Smooth muscle cell (in vitro differentiated cells): Measurements from ENCODE around the gene SLC9A9. TPM values are rescaled to one million over a fixed set of nuclear protein-coding genes. Genes with fewer than 3 reads are reported as not detected.

Experiments
- DNase-seq: peaks from one replicate; lab custom pipeline; 2025; ENCODE audit not compliant: unreplicated experiment; lab: John Stamatoyannopoulos, UW
- H2AFZ ChIP-seq: fragments of 200-600 bp; sonication (generic); 2 replicates; pipeline ENCODE4 v1.6.0; 2016; ENCODE audit warnings: antibody characterized with exemption, low read depth, mild to moderate bottlenecking
- H3F3A ChIP-seq: fragments of 200-600 bp; sonication (generic); 2 replicates; pipeline ENCODE4 v1.6.0; 2017; ENCODE audit warnings: antibody characterized with exemption, low read depth
- H3K27ac ChIP-seq: fragments of 200-600 bp; sonication (generic); 2 replicates; pipeline ENCODE4 v1.5.1; 2016; ENCODE audit warnings: low read depth, mild to moderate bottlenecking
- H3K27me3 ChIP-seq: fragments of 200-600 bp; sonication (generic); 2 replicates; pipeline ENCODE4 v1.6.1; 2016; ENCODE audit warnings: low read depth, mild to moderate bottlenecking
- H3K36me3 ChIP-seq: fragments of 200-600 bp; sonication (generic); 2 replicates; pipeline ENCODE4 v1.5.1; 2016; ENCODE audit warnings: low read depth
- H3K4me1 ChIP-seq: fragments of 200-600 bp; sonication (generic); 2 replicates; pipeline ENCODE4 v1.5.1; 2016; ENCODE audit warnings: low read depth
- H3K4me2 ChIP-seq: fragments of 200-600 bp; sonication (generic); 2 replicates; pipeline ENCODE4 v1.6.0; 2016; ENCODE audit warnings: mild to moderate bottlenecking
- H3K4me3 ChIP-seq: fragments of 200-600 bp; sonication (generic); 2 replicates; pipeline ENCODE4 v1.5.1; 2016; ENCODE audit warnings: mild to moderate bottlenecking
- H3K79me2 ChIP-seq: fragments of 200-600 bp; sonication (generic); 2 replicates; pipeline ENCODE4 v1.6.0; 2016; ENCODE audit warnings: low read depth, mild to moderate bottlenecking
- H3K9ac ChIP-seq: fragments of 200-600 bp; sonication (generic); 2 replicates; pipeline ENCODE4 v1.6.0; 2016; ENCODE audit warnings: low read depth
- H3K9me3 ChIP-seq: fragments of 200-600 bp; sonication (generic); replicated peaks from 2 replicates; pipeline ENCODE4 v1.5.1; 2016; ENCODE audit warnings: low read depth
- H4K20me1 ChIP-seq: fragments of 200-600 bp; sonication (generic); 2 replicates; pipeline ENCODE4 v1.6.0; 2016; ENCODE audit warnings: low read depth
- CTCF ChIP-seq: fragments of 200-600 bp; sonication (generic); IDR thresholded peaks from 2 replicates; pipeline ENCODE4 v1.5.1; 2017; ENCODE audit warnings: borderline replicate concordance, mild to moderate bottlenecking, antibody characterized with exemption; ENCODE audit not compliant: insufficient read depth, poor library complexity, severe bottlenecking
- WGBS: methylation state at CpG from one replicate; pipeline ENCODE4 v1.1.7; 2016; ENCODE audit warnings: low lambda C conversion rate; 5-methylcytosine and 5-hydroxymethylcytosine counted together
- polyA plus RNA-seq: library from polyadenylated mRNA; unstranded; fragments of >200 nt; fragmentation: Nextera tagmentation; extraction: Ambion mirVana; gene quantifications from 2 replicates; pipeline ENCODE4 v1.2.1, GENCODE V29; 2016
- total RNA-seq: library from RNA; depleted of rRNA; stranded (reverse); fragments of >200 nt; gene quantifications from 2 replicates; pipeline ENCODE4 v1.2.3, GENCODE V29; 2014

SLC9A9 gene
- total and polyA plus RNA-seq, 2 experiments from 2014 or later: 4.0 to 8.9 TPM

- no peak overlapping the region for H3K27ac ChIP-seq
- H2AFZ ChIP-seq: no peak overlapping the region
- DNase-seq: no peak
- H3K4me1 ChIP-seq: no peaks in the 10 kb centered on the region
- TF ChIP-seq CTCF: peak; percentile 41
- no peak overlapping the region for H3K4me3 ChIP-seq
- no peak overlapping the region for H3K4me2 ChIP-seq
- H3K36me3 ChIP-seq: no peaks in the 10 kb centered on the region
- no peaks in the 10 kb centered on the region for H3K79me2 ChIP-seq
- H3K9ac ChIP-seq: no peak overlapping the region
- H3K27me3 ChIP-seq: no peaks in the 10 kb centered on the region
- no peaks in the 10 kb centered on the region for H3K9me3 ChIP-seq
- H4K20me1 ChIP-seq: no peaks in the 10 kb centered on the region
- H3F3A ChIP-seq: no peaks in the 10 kb centered on the region
These were observed 84.6 kb downstream of the SLC9A9 start for GRCh38 chr3:143763564-143764162.

- Histone ChIP-seq H4K20me1 (no peaks in the 10 kb centered on the region), H3K9ac (no peak overlapping the region), H3F3A (no peaks in the 10 kb centered on the region), H3K9me3 (no peaks in the 10 kb centered on the region), H3K79me2 (no peaks in the 10 kb centered on the region), H3K4me1 (peaks cover 10% of the 10 kb centered on the region), H2AFZ (no peak overlapping the region), H3K27ac (no peak overlapping the region), H3K27me3 (no peaks in the 10 kb centered on the region), H3K36me3 (no peaks in the 10 kb centered on the region), H3K4me2 (no peak overlapping the region), H3K4me3 (no peak overlapping the region)
- WGBS: 80% methylated on average over 4 of the region's 4 CpGs
- no peak for TF ChIP-seq CTCF
- no peak for DNase-seq
These were observed 90.6 kb downstream of the SLC9A9 start for GRCh38 chr3:143757691-143758090.

DNA sequence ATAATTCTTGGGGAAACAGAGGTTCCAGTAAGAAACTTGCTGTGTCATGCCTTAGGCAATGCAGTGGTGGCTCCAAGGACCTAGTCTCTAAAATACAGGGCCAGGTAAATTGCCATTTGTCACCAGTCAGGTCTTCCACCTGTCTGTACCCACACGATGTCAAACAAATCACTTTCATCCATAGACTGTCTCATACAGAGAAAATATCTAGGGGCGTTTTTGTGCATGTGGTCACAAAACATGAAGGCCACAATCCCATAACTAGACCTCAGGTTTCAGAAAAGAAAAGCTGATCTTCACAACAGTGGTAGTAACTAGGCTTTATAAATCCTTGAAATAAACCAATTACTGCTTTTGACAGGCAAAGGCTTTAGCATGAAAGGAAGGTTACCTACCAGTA lies 92.3 kb downstream of the SLC9A9 start:
- no peak for DNase-seq
- no peak overlapping the region for H3K27ac ChIP-seq
- no peaks in the 10 kb centered on the region for H3F3A ChIP-seq
- H2AFZ ChIP-seq: no peak overlapping the region
- H3K27me3 ChIP-seq: no peaks in the 10 kb centered on the region
- TF ChIP-seq CTCF: no peak
- no peaks in the 10 kb centered on the region for H3K79me2 ChIP-seq
- no peaks in the 10 kb centered on the region for H4K20me1 ChIP-seq
- H3K9ac ChIP-seq: no peak overlapping the region
- peaks cover 20% of the 10 kb centered on the region for H3K4me1 ChIP-seq
- H3K36me3 ChIP-seq: no peaks in the 10 kb centered on the region
- no peak overlapping the region for H3K4me2 ChIP-seq
- 84% methylated on average over 2 of the region's 2 CpGs for WGBS
- H3K4me3 ChIP-seq: no peak overlapping the region
- H3K9me3 ChIP-seq: no peaks in the 10 kb centered on the region

GRCh38 chr3:143754090-143754489 lies 94.2 kb downstream of the SLC9A9 start:
- no peak for TF ChIP-seq CTCF
- Histone ChIP-seq H3K36me3 (no peaks in the 10 kb centered on the region), H3K79me2 (no peaks in the 10 kb centered on the region), H3K4me2 (no peak overlapping the region), H3K9ac (no peak overlapping the region), H3K9me3 (no peaks in the 10 kb centered on the region), H4K20me1 (no peaks in the 10 kb centered on the region), H3K4me1 (peaks cover 27% of the 10 kb centered on the region), H3K4me3 (no peak overlapping the region), H3K27ac (no peak overlapping the region), H2AFZ (no peak overlapping the region), H3F3A (no peaks in the 10 kb centered on the region), H3K27me3 (no peaks in the 10 kb centered on the region)
- 87% methylated on average over 1 of the region's 1 CpG for WGBS
- no peak for DNase-seq
